B cell (primary cell): ENCODE results near the gene FAM216B.

ENCODE experiments used
- EZH2 ChIP-seq: IDR thresholded peaks from 2 replicates; pipeline ENCODE4 v1.6.1; 2012; ENCODE audit warnings: borderline replicate concordance, low read depth, mild to moderate bottlenecking, moderate library complexity, low read length; ENCODE audit not compliant: insufficient read depth, poor library complexity, severe bottlenecking
- TF ChIP-seq, protein P1 (sequence below): fragments of 200-600 bp; IDR thresholded peaks from one replicate; pipeline ENCODE4 v1.8.0; 2022; ENCODE audit warnings: antibody characterized with exemption, mild to moderate bottlenecking

DNA sequence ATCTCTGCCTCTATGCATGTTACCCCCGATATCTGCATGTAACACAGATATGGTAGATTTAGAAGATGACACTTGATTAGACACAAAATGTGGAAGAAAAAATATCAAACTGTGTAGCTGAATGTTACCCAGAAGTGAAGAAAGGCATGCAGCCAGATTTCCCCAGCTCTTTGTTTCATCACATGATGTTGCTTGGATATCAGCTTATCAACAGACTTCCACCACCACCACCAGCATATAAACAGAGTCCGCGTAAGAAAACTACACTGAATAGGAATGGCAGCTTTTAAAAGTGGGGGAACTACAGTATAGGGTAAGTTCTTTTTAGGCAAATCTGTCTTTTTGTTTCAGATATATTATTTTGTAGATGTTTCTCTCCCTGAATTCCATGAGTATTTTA lies at the start of gene FAM216B:
- TF ChIP-seq EZH2: no peak
- TF ChIP-seq, protein P1, sequence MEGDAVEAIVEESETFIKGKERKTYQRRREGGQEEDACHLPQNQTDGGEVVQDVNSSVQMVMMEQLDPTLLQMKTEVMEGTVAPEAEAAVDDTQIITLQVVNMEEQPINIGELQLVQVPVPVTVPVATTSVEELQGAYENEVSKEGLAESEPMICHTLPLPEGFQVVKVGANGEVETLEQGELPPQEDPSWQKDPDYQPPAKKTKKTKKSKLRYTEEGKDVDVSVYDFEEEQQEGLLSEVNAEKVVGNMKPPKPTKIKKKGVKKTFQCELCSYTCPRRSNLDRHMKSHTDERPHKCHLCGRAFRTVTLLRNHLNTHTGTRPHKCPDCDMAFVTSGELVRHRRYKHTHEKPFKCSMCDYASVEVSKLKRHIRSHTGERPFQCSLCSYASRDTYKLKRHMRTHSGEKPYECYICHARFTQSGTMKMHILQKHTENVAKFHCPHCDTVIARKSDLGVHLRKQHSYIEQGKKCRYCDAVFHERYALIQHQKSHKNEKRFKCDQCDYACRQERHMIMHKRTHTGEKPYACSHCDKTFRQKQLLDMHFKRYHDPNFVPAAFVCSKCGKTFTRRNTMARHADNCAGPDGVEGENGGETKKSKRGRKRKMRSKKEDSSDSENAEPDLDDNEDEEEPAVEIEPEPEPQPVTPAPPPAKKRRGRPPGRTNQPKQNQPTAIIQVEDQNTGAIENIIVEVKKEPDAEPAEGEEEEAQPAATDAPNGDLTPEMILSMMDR: no peak
